ENCODE results near the gene CD74. TPM values are rescaled to one million over a fixed set of nuclear protein-coding genes. Genes with fewer than 3 reads are reported as not detected.

CD74 gene
- total RNA-seq, 3 donors from 2014 or later (not counting 1 experiment from before 2014, with no cell fraction given), result 550 to 913 (median 748) TPM

GRCh38 chr5:150361301-150361700 is 51.4 kb downstream of the CD74 start:
- H3K4me3 ChIP-seq (ENCODE audit: low read length), result no peak overlapping the region
- no peaks in the 10 kb centered on the region for H3K9me3 Mint-ChIP-seq
- ATAC-seq (no peak), DNase-seq (no peak)
- H3K4me3 Mint-ChIP-seq, result no peak overlapping the region
- peaks cover 12% of the 10 kb centered on the region for H3K36me3 Mint-ChIP-seq
- no peak overlapping the region for H3K27ac Mint-ChIP-seq
- H3K9me3 ChIP-seq (ENCODE audit: control insufficient read depth, insufficient read depth, low read length), result no peaks in the 10 kb centered on the region
- 86% methylated on average over 1 of the region's 1 CpG for WGBS (ENCODE audit: insufficient coverage)
- H3K4me1 Mint-ChIP-seq, result peaks cover 20 to 33% of the 10 kb centered on the region in 2 donors
- peaks cover 53% of the 10 kb centered on the region for H3K36me3 ChIP-seq (ENCODE audit: control insufficient read depth, insufficient read depth, low read length)
- no peak overlapping the region for H3K27ac ChIP-seq (ENCODE audit: low read length)
- intact Hi-C loops (cut with micrococcal nuclease), result no loop called here
- H3K27me3 ChIP-seq (ENCODE audit: control insufficient read depth, insufficient read depth, low read length), result no peaks in the 10 kb centered on the region
- H3K4me1 ChIP-seq (ENCODE audit: control insufficient read depth, insufficient read depth, low read length), result peaks cover 22% of the 10 kb centered on the region
- no peaks in the 10 kb centered on the region for H3K27me3 Mint-ChIP-seq (ENCODE audit: low read depth in 2 of 2)
- no peak for TF ChIP-seq CTCF (IDR thresholded peaks at IDR 0.05)

GRCh38 chr5:150358261-150359095 is 54.2 kb downstream of the CD74 start:
- Histone ChIP-seq H3K27ac (ENCODE audit: low read length) (no peak overlapping the region), H3K9me3 (ENCODE audit: control insufficient read depth, insufficient read depth, low read length) (no peaks in the 10 kb centered on the region), H3K27me3 (ENCODE audit: control insufficient read depth, insufficient read depth, low read length) (no peaks in the 10 kb centered on the region), H3K36me3 (ENCODE audit: control insufficient read depth, insufficient read depth, low read length) (peaks cover 27% of the 10 kb centered on the region), H3K4me3 (ENCODE audit: low read length) (peak overlapping the region; percentile 64), H3K4me1 (ENCODE audit: control insufficient read depth, insufficient read depth, low read length) (peaks cover 22% of the 10 kb centered on the region)
- no peaks in the 10 kb centered on the region for H3K9me3 Mint-ChIP-seq
- peaks cover 20 to 33% of the 10 kb centered on the region in 2 donors for H3K4me1 Mint-ChIP-seq
- no peak for DNase-seq
- peak overlapping the region; percentile 85 for H3K4me3 Mint-ChIP-seq
- peaks cover 0 to 3% of the 10 kb centered on the region in 2 donors for H3K27me3 Mint-ChIP-seq (ENCODE audit: low read depth in 2 of 2)
- ATAC-seq, result no peak
- H3K27ac Mint-ChIP-seq, result peak overlapping the region; percentile 84 to 85
- no peaks in the 10 kb centered on the region for H3K36me3 Mint-ChIP-seq
- WGBS (ENCODE audit: insufficient coverage), result 65% methylated on average over 23 of the region's 23 CpGs
- no peak for TF ChIP-seq CTCF (IDR thresholded peaks at IDR 0.05)
- intact Hi-C loops (cut with micrococcal nuclease), result loop anchor here (5.0 kb wide), 1 partner anchor 79 kb away; no protein-coding TSS in a partner anchor

DNA sequence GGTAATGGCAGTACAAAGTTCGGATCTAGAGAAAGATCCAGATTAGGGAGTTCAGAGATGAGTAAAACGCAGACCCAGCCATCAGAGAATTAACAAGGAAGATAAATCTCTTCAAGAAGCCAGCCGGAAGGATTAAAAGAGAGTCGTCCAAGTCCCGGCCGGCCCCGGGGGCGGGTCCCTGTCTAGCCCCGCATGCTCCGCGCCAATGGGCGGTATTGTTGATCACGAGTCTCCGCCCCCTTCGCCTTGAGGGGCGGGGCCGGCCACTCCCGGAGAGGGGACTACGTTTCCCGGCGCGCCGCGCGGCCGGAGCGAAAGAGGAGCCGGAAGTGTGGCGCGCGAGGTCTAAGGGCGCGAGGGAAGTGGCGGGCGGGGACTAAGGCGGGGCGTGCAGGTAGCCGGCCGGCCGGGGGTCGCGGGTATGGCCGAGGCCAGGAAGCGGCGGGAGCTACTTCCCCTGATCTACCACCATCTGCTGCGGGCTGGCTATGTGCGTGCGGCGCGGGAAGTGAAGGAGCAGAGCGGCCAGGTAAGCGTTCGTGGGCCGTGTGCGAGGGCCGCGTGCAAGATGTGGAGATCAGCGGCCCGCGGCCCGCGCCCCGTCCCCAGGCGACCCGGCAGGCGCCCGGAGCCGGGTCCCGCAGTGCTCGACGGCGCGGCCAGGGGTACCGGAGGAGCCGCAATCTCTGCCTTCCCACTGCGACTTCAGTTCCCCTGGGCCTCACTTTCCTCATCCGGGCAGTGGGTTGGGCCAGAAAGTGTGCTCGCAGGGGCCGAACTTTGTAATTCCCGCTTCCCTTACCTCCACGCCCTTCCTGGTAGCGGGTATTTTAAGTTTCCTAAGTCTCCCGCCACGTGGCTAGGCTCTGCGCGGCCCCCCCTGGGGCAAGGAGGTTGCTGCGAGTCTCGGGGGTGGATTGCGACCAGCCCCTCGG is 55.1 kb downstream of the CD74 start, which contains the start of gene TCOF1:
TSS of gene TCOF1 (plus strand) at position 372 of the 935 bp plus-strand sequence. CDS start at position 422, 50 bp downstream.
- intact Hi-C loops (cut with micrococcal nuclease), result loop anchor here (2.0 to 5.0 kb wide), 2 partner anchors 53 to 80 kb away; no protein-coding TSS in a partner anchor
- H3K27me3 ChIP-seq (ENCODE audit: control insufficient read depth, insufficient read depth, low read length), result no peaks in the 10 kb centered on the region
- under 1% methylated on average over 90 of the region's 90 CpGs for WGBS (ENCODE audit: insufficient coverage)
- no peak for TF ChIP-seq CTCF (IDR thresholded peaks at IDR 0.05)
- no peaks in the 10 kb centered on the region for H3K9me3 ChIP-seq (ENCODE audit: control insufficient read depth, insufficient read depth, low read length)
- H3K36me3 ChIP-seq (ENCODE audit: control insufficient read depth, insufficient read depth, low read length), result peaks cover 19% of the 10 kb centered on the region
- Mint-ChIP-seq H3K4me1 (peaks cover 12 to 33% of the 10 kb centered on the region in 2 donors), H3K9me3 (no peaks in the 10 kb centered on the region), H3K36me3 (no peaks in the 10 kb centered on the region), H3K27ac (peak within 1 kb of the TSS; percentile 84 to 85), H3K4me3 (peak within 1 kb of the TSS; percentile 85), H3K27me3 (ENCODE audit: low read depth in 2 of 2) (peaks cover 0 to 3% of the 10 kb centered on the region in 2 donors)
- H3K4me3 ChIP-seq (ENCODE audit: low read length), result peak within 1 kb of the TSS; percentile 64
- peak within 1 kb of the TSS; percentile 46 for H3K27ac ChIP-seq (ENCODE audit: low read length)
- H3K4me1 ChIP-seq (ENCODE audit: control insufficient read depth, insufficient read depth, low read length), result peaks cover 22% of the 10 kb centered on the region
- ATAC-seq (peak; percentile 99 to 100 (median 99)), DNase-seq (peak; percentile 97 to 98)
